ENCODE results near the gene FZD1.

DNA sequence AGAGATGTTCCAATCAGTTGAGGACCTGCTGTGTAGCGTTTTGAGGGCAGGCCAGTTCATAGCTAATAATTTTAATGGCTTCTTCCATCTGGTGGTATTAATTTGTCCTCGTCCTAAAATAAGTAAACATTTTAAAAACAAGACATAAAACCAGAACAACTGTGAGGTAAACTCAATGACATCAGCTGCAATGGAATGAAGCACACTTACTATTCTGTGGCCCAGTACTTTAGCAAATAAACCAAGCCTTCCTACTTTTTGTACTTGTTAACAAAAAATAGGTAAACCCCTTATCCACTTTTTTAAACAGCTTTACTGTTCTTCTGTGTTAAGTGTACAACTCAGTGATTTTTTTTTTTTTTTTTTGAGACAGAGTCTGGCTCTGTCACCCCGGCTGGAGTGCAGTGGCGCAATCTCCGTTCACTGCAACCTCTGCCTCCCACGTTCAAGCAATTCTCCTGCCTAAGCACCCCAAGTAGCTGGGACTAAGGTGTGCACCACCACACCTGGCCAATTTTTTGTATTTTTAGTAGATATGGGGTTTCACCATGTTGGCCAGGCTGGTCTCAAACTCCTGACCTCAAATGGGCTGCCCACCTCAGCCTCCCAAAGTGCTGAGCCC is 28.9 kb upstream of the FZD1 start:
- TF ChIP-seq, protein P1, sequence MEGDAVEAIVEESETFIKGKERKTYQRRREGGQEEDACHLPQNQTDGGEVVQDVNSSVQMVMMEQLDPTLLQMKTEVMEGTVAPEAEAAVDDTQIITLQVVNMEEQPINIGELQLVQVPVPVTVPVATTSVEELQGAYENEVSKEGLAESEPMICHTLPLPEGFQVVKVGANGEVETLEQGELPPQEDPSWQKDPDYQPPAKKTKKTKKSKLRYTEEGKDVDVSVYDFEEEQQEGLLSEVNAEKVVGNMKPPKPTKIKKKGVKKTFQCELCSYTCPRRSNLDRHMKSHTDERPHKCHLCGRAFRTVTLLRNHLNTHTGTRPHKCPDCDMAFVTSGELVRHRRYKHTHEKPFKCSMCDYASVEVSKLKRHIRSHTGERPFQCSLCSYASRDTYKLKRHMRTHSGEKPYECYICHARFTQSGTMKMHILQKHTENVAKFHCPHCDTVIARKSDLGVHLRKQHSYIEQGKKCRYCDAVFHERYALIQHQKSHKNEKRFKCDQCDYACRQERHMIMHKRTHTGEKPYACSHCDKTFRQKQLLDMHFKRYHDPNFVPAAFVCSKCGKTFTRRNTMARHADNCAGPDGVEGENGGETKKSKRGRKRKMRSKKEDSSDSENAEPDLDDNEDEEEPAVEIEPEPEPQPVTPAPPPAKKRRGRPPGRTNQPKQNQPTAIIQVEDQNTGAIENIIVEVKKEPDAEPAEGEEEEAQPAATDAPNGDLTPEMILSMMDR (IDR thresholded peaks at IDR 0.05; ENCODE audit: insufficient read depth, low read length): no peak
- TF ChIP-seq, protein P2, sequence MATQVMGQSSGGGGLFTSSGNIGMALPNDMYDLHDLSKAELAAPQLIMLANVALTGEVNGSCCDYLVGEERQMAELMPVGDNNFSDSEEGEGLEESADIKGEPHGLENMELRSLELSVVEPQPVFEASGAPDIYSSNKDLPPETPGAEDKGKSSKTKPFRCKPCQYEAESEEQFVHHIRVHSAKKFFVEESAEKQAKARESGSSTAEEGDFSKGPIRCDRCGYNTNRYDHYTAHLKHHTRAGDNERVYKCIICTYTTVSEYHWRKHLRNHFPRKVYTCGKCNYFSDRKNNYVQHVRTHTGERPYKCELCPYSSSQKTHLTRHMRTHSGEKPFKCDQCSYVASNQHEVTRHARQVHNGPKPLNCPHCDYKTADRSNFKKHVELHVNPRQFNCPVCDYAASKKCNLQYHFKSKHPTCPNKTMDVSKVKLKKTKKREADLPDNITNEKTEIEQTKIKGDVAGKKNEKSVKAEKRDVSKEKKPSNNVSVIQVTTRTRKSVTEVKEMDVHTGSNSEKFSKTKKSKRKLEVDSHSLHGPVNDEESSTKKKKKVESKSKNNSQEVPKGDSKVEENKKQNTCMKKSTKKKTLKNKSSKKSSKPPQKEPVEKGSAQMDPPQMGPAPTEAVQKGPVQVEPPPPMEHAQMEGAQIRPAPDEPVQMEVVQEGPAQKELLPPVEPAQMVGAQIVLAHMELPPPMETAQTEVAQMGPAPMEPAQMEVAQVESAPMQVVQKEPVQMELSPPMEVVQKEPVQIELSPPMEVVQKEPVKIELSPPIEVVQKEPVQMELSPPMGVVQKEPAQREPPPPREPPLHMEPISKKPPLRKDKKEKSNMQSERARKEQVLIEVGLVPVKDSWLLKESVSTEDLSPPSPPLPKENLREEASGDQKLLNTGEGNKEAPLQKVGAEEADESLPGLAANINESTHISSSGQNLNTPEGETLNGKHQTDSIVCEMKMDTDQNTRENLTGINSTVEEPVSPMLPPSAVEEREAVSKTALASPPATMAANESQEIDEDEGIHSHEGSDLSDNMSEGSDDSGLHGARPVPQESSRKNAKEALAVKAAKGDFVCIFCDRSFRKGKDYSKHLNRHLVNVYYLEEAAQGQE (IDR thresholded peaks at IDR 0.05; ENCODE audit: insufficient replicate concordance, low read depth): no peak
- TF ChIP-seq GABPA (IDR thresholded peaks at IDR 0.05; ENCODE audit: low read depth) (no peak), POLR2AphosphoS5 (IDR thresholded peaks at IDR 0.05; ENCODE audit: low read depth) (no peak), SPI1 (IDR thresholded peaks at IDR 0.05; ENCODE audit: borderline replicate concordance, low read depth) (no peak)

Measured in HL-60 (cell line).